HG02571 (cell line): ENCODE results near the gene EQTN.
A peak's percentile ranks its signal among the peaks of the same experiment; 100 is the strongest.

Source experiments
- ATAC-seq: cut with Tn5 transposase; IDR thresholded peaks from one replicate; pipeline ENCODE4 v1.9.1; 2021; ENCODE audit warnings: mild to moderate bottlenecking, moderate library complexity; ENCODE audit not compliant: unreplicated experiment

Gene EQTN

DNA sequence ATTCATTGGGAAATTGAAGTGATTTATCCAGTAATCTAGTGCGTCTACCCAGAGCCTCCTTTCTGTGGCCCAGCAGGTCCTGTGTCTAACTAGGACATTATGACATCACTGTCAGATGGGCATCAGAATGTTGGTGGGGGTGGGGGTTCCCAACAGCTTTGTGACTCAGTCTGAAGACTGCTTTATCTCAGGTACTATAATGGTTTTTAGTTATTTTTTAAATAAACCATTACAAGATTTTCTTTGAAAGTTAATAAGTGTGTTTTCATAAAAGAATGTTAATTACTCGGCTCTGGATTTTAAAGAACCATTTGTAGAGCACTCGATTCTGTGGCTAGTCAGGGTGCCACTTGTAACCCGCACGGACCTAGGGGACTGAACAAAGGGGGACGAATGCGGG, at the start of gene EQTN:
Gene EQTN (minus strand): TSS at position 101 of the 400 bp plus-strand sequence. CDS start 95 bp downstream, at position 6.
- no peak for ATAC-seq

- no peak for ATAC-seq
Measured at GRCh38 chr9:27344776-27345175, 47.8 kb upstream of the EQTN start.

DNA sequence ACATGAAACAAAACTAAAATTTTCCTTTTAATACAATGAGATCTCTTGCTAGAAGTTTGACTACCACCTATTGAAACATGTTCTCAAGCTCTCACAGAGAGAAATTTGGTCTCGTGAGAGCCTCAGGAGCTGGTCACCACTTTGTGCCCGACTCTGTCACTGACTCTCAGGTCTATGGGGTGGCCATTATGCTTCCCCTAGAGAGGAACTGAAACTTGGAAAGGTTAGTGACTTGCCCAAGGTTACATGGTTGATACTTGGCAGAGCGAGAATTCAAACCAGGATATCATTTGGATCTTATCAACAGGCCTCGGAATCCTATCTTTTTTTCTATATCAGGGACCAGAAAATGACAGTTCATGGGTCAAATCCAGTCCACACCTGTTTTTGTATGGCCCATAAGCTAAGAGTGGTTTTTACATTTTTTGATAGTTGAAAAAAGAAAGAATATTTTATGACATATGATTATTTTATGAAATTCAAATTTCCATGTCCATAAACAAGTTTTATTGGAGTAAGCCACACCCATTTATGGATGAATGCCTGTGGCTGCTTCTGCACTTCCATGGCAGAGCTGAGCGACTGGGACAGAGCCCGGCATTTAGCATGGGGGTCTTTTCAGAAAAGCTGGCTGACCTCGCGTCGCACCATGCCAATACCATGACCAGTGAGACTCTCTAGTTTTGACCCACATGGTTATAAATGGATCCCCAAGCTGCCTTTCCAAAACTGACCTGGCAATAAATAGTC, 44.8 kb upstream of the EQTN start:
- no peak for ATAC-seq

DNA sequence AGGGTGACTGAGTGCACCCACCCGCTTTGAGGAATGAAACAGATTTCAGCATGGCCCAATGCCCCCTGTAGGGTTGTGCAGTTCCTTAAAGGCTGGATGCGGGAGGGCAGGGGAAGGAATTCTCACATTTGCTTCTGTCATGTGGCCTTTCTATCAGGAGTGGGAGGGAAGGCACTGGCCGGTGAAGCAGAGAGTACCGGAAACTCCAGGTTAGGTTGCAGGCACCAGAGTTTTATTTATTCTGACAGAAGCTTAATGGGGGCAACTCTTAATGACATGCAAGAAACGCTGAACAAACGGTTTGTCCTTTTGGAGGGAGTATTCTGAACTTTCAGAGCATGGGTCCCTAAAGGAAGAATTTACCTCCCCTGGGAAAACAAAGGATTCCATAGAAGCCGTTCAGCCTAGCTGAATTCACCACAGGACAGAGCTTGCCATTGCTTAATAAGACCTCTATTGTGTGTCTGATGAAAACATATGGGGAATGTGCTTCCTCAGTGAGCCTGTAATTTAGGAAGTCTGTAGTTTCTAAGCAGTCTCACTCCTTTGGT, 44.1 kb upstream of the EQTN start:
- no peak for ATAC-seq

DNA sequence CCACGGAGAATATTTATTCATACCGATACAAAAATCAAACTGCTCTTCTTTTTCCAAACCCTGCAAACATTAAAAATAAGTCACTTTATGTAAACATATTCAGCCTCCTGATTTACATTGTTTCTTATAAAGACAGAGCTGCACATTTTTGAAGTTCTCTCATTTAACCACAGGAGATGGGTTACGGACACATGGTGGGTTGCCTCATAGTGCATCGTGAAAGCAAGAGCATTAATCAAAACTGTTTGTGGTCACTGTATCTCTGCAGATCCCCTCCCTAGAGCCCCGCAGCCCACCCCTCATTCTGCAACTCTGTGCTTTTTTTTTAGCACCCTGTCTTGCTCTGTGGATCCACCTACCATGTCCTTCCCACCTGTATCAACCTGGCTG, 43.3 kb upstream of the EQTN start:
- no peak for ATAC-seq

GRCh38 chr9:27339661-27340284, 42.8 kb upstream of the EQTN start:
- no peak for ATAC-seq

DNA sequence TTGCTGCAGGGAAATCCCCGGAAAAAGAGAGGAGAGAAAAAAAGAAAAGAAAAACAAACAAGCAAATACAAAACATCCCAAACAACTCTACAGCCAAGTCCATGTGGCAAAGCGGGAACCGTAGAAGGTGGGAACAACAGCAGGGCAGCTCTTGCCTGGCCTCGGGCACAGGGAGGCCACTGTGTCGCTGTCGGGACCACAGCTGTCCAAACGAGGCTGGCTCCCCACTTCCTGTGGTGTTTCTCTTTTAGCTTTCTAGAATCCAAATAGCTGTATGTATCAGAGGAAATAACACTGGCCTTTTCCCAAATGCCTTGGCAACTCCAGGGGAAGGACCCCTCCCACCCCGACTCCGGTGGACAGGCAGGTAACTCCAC, 41.6 kb upstream of the EQTN start:
- ATAC-seq = no peak

GRCh38 chr9:27337833-27338526, 41.0 kb upstream of the EQTN start:
- ATAC-seq = no peak

- no peak for ATAC-seq
Measured at GRCh38 chr9:27337236-27337635, 40.3 kb upstream of the EQTN start.

- no peak for ATAC-seq
Measured at GRCh38 chr9:27336829-27337228, 39.9 kb upstream of the EQTN start.

DNA sequence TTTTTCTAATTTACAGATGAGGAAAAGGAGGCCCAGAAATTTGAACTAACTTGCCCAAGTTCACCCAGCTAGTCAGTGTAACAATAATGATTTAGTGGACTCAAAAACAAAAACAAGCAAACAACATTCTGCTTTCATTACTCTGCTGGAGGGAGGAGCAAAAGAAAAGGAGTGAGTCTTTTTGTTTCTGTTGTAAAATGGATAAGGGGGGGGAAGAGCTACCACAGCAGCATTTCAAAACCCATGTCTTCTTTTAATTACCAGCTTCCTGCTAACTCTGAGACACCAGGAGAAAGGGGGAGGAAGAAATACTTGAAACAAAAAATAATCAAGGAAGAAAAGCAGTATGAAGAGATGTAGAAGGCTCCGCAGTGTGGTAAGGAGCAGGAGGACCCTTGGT, 39.2 kb upstream of the EQTN start:
- ATAC-seq = no peak

- ATAC-seq = no peak
Measured at GRCh38 chr9:27335075-27335474, 38.1 kb upstream of the EQTN start.

DNA sequence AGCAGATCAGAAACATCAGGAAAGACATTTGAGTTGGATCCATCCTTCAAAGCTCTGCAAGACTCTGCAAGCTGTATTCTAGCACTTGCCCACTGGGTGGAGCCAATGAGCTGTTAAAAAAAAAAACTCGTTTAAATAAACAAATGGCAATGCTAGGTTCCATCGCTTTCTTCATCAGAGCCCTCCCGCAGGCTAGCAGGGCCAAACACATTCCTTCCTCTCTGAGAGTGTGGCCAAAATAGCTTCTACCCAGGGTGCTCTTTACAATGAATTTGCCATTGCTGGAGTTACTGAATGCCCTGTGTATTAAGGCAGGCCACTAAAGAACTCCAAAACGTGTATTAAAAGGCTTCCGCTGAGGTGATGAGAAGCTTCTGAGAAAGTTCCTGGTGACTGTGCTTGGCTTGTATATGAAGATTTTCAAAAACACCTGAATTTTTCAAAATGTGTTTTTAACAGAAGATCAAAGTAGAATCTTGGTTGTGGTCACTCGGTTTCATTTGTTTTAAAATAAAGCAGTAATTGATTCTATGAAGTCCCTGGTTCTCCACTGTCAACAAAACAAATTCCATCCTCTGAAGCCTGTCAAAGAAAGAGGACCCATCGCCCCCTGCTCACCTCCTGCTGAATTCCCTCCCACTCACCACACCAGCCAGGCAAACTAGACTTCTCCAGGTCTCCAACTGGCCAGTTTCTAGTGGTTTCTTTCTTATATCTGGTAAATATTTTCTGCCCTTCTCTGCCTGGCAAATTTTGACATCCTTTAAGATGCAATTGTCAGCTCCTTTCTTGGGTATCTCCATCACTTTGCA, 36.5 kb upstream of the EQTN start:
- peak; percentile 56 for ATAC-seq

GRCh38 chr9:27331393-27331792, 34.4 kb upstream of the EQTN start:
- no peak for ATAC-seq

DNA sequence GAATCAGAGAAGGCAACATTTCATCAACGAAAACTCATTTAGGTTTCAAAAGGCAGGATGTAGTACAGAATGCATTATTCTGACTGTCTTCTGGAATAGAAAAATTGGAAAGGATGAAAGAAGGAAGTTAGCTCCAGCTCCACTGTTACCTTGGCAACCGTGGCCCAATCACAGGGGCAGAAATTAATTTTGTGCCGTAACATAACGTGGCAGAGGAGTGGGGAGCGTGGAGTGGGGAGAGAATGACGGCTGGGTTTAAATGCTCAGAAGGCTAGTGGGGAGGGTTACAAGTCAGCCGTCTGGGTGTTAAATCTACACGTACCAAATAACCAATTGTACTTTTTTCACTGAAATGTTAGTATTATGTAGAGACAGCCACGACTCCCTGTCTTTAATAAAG, 32.3 kb upstream of the EQTN start:
- no peak for ATAC-seq

- no peak for ATAC-seq
Measured at GRCh38 chr9:27328483-27328882, 31.5 kb upstream of the EQTN start.

GRCh38 chr9:27311184-27311583, 14.2 kb upstream of the EQTN start:
- no peak for ATAC-seq

- ATAC-seq = no peak
Measured at GRCh38 chr9:27310582-27310981, 13.6 kb upstream of the EQTN start.

- ATAC-seq = no peak
Measured at GRCh38 chr9:27308691-27309390, 11.9 kb upstream of the EQTN start.

GRCh38 chr9:27304521-27304920, 7.6 kb upstream of the EQTN start:
- ATAC-seq = no peak
